NB4 (cell line): ENCODE data around the gene MYLK.
A peak's percentile ranks its signal among the peaks of the same experiment; 100 is the strongest.

Source experiments
- DNase-seq: peaks from one replicate; pipeline ENCODE4 v3.0.0; 2010; ENCODE audit warnings: low read depth
- H3K4me3 ChIP-seq: one replicate; pipeline ENCODE4 v1.5.1; 2011; ENCODE audit warnings: mild to moderate bottlenecking, low read depth, low read length, moderate library complexity
- MYC ChIP-seq: IDR thresholded peaks from 2 replicates; pipeline ENCODE4 v1.6.1; 2011; ENCODE audit warnings: low read depth, low read length
- POLR2A ChIP-seq: IDR thresholded peaks from 2 replicates; pipeline ENCODE4 v1.6.1; 2011; ENCODE audit warnings: mild to moderate bottlenecking; ENCODE audit not compliant: insufficient read length; ENCODE audit errors: extremely low read depth
- TF ChIP-seq, protein P1 (sequence below): IDR thresholded peaks from one replicate; pipeline ENCODE4 v1.5.1; 2012; ENCODE audit warnings: low read depth, low read length
- TF ChIP-seq, protein P2 (sequence below): IDR thresholded peaks from 2 replicates; pipeline ENCODE4 v1.6.1; 2011; ENCODE audit warnings: low read depth, low read length

Gene MYLK

DNA sequence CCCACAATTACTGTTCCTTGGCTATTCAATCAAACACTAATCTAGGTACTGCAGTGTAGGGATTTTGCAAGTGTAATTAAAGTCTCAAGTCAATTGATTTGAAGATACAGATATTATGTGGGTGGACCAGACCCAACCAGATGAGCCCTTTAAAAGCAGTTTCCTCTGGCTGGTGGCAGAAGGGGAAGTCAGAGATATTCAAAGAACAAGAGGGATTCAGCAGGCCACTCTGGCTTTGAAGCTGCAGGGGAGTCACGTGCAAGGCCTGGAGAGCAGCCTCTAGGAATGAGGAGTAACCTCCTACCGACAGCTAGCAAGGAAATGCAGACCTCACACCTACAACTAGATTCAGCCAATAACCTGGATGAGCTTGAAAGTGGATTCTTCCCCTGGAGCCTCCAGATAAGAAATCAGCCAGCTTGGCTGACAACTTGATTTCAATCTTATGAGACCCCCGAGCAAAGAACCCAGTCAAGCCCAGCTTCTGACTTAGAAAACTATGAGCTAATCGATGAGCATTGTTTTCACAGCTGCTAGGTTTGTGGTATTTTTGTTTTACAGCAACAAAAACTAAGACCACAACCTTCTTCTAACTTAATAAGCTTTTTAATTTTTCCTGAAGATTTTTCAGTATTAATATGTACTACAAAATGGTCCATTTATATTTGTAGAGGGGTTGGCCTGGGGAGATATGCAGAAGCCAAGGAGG is 312.7 kb downstream of the MYLK start:
- no peak for TF ChIP-seq MYC
- no peak for TF ChIP-seq POLR2A
- TF ChIP-seq, protein P1, sequence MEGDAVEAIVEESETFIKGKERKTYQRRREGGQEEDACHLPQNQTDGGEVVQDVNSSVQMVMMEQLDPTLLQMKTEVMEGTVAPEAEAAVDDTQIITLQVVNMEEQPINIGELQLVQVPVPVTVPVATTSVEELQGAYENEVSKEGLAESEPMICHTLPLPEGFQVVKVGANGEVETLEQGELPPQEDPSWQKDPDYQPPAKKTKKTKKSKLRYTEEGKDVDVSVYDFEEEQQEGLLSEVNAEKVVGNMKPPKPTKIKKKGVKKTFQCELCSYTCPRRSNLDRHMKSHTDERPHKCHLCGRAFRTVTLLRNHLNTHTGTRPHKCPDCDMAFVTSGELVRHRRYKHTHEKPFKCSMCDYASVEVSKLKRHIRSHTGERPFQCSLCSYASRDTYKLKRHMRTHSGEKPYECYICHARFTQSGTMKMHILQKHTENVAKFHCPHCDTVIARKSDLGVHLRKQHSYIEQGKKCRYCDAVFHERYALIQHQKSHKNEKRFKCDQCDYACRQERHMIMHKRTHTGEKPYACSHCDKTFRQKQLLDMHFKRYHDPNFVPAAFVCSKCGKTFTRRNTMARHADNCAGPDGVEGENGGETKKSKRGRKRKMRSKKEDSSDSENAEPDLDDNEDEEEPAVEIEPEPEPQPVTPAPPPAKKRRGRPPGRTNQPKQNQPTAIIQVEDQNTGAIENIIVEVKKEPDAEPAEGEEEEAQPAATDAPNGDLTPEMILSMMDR: no peak
- TF ChIP-seq, protein P2, sequence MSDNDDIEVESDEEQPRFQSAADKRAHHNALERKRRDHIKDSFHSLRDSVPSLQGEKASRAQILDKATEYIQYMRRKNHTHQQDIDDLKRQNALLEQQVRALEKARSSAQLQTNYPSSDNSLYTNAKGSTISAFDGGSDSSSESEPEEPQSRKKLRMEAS: no peak
- DNase-seq: peak; percentile 16
- no peak overlapping the region for H3K4me3 ChIP-seq

DNA sequence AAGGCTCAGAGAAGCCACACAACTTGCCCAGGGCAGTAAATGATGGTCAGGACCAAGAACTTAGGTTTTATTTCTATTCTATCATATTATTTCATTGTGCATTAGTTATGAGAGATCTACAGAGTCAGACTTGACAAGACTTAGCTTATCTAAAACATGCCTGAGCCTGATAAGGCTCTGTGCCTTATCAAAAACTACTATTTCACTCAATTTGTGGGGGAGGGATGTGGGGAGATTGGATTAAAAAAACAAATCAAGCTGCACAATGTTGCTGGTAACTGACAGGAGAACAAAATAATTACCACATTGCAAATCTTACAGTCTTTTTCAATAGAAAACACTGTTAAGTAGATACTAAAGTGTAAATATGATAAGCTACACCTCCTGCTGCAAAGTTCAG is 315.3 kb downstream of the MYLK start:
- DNase-seq: no peak
- H3K4me3 ChIP-seq: no peak overlapping the region
- TF ChIP-seq MYC (no peak), POLR2A (no peak)
- TF ChIP-seq, protein P1: no peak

DNA sequence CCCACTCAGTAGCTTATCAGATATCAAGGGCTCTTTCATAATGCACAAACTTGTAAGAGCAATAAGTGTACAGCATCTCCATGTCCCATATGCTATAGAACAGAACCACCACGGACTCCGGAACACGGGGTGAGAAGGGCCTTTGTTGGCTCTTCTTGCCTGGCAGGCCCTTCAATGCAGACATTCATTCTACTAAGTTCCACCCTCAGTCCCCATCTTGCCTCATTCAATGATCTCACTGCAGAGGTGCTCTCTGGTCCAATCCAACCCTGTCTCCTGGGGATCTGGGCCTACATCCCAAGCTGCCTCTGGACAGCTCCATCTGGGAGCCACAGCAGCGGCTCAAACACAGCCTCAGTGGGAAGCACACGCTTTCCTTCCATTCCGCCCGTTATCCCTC is 316.1 kb downstream of the MYLK start:
- TF ChIP-seq, protein P2: no peak
- no peak for TF ChIP-seq MYC
- TF ChIP-seq, protein P1: no peak
- TF ChIP-seq POLR2A: no peak
- H3K4me3 ChIP-seq: no peak overlapping the region
- DNase-seq: no peak

DNA sequence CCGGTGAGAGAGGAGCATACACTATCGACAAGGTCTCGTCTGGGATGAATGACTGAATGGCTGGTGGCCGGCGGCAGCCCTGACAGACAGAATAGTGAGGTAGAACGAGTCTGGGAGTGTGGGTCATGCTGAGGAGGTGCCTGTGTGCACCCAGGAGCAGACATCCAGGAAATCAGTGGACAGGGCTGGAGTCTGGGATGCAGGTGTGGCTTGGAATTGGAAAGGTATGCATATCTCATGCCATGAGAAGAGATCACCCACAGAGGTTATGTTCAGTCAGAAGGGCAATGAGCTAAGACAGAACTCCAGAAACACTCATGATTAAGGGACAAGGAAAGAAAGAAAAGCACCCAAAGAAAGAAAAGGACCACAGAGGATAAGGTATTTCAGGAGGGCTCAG is 320.1 kb downstream of the MYLK start:
- TF ChIP-seq MYC (no peak), POLR2A (no peak)
- TF ChIP-seq, protein P2: no peak
- TF ChIP-seq, protein P1: no peak
- H3K4me3 ChIP-seq: no peak overlapping the region
- no peak for DNase-seq

DNA sequence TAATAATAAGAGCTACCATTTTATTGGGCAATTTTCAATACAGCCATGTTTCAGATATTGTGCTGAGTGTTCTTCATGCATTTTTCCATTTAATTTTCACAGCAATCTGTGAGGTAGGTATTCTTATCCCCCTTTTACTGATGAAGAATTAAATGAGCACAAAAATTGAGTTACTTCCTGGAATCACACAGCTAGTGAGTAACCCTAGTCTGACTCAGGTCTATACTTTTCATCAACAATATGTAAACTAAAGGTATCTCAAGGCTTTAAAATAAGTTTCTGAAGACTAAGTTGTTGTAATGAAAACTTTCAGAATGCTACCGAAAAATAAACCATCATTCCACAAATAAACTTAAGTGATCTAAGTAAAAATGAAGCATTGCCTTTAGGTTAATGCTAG is 321.6 kb downstream of the MYLK start:
- H3K4me3 ChIP-seq: no peak overlapping the region
- no peak for DNase-seq
- TF ChIP-seq, protein P2: no peak
- TF ChIP-seq MYC (no peak), POLR2A (no peak)
- TF ChIP-seq, protein P1: no peak

DNA sequence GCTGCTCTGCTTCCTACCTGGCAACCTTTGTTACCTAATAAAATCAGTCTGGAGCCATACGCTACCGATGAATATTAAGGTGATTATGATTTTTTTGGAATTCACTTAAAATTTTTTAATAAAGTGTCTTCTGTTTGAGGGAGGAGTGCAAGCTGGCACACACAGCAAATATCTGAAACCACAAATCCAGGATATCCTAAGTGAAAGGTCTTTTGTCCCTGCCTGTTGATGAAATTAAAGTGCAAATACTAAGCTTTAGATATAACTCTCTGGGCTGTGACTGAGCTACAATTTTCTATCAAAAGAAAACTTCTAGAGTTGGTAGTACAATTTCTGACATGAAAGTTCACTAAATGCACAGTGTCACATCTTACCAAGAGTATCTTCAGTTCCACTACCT is 322.9 kb downstream of the MYLK start:
- TF ChIP-seq, protein P1: no peak
- no peak for TF ChIP-seq MYC
- TF ChIP-seq POLR2A: no peak
- TF ChIP-seq, protein P2: no peak
- no peak for DNase-seq
- H3K4me3 ChIP-seq: no peak overlapping the region
